NCI-H1048 (cell line): ENCODE results near the gene KRT12.

Experiments
- DNase-seq: peaks from one replicate; lab custom pipeline; 2025; lab: John Stamatoyannopoulos, UW

Gene KRT12

DNA sequence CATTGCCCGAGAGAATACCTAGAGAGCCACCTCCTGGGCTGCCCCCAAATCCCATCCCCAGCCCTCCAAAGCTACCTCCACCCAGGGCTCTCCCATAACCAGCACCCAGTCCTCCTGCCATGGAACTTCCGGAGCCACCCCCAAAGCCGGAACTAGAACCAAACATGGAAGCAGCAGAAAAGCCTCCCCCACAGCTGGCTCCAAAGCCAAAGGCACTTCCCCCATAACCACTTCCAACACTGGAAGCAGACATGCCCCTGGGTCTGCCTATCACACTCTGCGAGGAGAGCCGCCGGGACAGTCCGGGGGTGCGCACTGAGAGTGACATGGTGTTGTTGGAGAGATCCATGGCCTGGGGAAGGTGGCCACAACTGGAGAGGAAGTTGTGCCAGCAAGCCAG lies at the start of gene KRT12:
Gene KRT12 (minus strand): TSS at position 386 of the 400 bp plus-strand sequence. CDS start 37 bp downstream, at position 349.
- DNase-seq = no peak

- no peak for DNase-seq
Measured at GRCh38 chr17:40916366-40916765, 49.3 kb upstream of the KRT12 start.

DNA sequence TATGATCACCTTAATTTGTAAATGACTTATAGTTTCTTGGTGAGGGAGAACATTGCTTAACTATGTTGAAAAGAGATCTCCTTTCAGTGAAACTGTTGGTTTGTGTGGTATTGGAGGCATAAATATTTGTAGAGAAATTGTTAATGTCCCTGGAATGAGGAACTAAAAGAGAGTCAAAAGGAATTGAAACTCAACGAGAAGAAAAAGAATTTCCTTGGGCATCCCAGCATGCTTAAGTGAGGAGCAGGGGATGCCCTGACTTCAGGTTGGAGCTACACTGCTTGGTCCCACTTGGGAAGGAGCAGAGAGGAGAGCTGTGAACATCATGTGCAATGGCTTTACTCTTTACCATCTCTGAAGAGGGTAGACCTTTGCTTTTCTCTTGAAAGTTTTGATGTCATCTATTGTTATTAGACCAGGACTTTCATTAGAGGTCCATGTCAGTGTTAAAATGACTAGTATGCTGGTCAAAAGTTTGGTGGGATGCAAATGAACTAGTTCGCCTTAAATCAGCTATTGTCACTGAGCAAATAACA lies 48.8 kb upstream of the KRT12 start:
- no peak for DNase-seq

GRCh38 chr17:40915199-40915661 lies 48.2 kb upstream of the KRT12 start:
- DNase-seq = no peak

DNA sequence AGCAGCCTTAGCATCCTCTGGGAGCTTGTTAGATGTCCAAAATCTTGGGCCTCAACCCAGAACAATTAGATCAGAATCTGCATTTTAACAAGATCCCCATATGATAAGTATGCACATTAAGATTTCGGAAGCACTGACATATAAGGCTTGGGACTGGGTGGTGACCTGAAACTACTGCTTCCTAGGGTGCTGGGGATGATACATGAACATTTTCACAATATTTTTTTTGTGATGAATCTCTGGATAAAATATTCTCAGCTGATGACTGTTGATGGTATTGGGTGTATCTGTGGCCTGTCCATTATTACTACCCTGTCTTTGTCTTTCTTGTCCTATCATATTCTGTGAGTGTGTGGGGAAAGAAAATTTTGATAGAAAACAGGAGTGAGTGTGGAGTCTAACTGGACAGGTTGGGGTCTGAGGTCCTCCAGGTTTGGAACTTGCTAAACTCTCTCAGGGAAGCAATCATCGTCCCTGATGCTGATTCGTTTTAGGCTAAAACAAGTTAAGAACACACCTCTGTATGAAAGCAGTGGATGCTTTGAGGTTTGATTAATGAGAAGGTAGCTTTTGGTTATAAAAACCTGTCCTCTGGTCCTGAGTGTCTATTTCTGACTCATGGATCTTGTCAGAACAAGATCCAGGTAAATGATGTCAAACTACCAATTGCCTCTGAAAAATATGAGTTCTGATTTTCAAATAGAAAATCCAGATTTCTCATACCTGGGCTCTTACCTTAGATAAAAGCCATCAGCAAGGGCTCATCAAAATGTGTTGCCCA lies 47.2 kb upstream of the KRT12 start:
- DNase-seq = no peak

GRCh38 chr17:40912486-40913210 lies 45.6 kb upstream of the KRT12 start:
- DNase-seq = no peak

DNA sequence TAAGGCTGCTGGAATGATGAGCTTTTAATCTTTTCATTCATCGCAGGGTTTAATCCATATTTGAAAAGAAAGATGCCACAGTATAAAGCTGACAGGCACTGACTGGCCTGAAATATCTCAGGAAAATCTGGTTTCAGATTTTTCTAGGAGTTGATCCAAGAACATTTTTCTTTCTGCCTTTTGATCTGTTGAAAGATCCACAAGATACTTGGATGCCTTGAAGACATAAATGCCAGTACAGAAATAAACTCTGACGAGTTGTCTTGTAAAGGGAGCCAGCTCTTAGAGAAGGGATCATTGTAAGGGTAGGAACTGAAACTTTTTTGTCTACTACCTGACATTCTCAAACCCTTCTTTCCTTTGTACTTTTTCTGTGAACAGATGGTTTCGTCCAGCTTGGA lies 43.4 kb upstream of the KRT12 start:
- DNase-seq = no peak

GRCh38 chr17:40909755-40910154 lies 42.7 kb upstream of the KRT12 start:
- no peak for DNase-seq

DNA sequence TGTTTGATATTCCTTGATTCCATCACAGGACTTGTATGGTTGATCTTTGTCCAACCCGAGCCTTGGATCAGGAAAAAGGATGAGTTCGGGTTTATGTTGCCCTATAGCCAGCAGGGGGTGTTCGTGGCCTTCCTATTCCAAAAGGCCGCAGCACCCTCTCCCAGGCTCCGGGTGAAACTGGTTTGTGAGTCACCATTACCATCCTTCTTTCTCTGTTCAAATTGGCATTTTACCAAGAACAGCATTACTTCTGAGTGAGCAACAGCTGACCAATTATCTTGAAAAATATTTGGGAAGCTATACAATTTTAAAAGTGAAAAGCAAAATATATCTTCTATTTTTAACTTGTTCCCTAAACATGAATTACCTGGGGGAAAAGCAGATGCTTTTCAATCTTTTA lies 42.3 kb upstream of the KRT12 start:
- DNase-seq = peak; percentile 70

GRCh38 chr17:40906613-40907012 lies 39.6 kb upstream of the KRT12 start:
- no peak for DNase-seq

GRCh38 chr17:40905370-40905769 lies 38.3 kb upstream of the KRT12 start:
- no peak for DNase-seq

DNA sequence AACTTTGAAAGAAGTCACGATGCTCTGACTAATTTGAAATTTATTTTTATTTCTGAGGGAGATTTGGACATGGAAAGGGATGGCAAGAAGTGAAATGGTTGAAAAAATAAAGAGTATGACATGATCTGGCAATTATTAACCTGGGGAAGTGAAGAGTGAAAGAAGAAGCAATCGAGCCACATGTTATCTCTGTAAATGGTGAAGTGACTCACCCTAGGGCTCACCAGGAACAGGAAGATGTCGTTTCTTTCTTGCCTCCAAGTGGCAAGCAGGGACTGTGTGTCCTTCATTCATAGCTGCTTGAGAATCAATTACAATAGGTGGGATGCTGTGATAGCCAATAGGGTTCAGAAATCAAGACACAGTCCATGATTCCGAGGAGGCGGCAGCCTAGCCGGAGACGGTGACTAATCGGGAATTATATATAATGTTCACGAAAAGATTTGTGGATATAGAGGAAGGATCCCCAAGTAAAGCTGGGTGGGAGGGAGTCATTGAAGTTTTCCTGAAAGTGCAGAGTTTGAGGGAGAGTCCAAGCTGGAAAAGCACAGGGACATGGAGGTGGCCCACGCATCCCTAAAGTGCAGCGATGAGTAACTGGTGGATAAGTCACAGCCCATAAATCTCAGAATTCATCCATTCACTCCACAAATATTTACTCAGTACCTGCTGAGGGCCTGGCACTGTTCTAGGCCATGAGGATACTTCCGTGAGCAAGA lies 36.3 kb upstream of the KRT12 start:
- DNase-seq = no peak

GRCh38 chr17:40902498-40902897 lies 35.5 kb upstream of the KRT12 start:
- no peak for DNase-seq

DNA sequence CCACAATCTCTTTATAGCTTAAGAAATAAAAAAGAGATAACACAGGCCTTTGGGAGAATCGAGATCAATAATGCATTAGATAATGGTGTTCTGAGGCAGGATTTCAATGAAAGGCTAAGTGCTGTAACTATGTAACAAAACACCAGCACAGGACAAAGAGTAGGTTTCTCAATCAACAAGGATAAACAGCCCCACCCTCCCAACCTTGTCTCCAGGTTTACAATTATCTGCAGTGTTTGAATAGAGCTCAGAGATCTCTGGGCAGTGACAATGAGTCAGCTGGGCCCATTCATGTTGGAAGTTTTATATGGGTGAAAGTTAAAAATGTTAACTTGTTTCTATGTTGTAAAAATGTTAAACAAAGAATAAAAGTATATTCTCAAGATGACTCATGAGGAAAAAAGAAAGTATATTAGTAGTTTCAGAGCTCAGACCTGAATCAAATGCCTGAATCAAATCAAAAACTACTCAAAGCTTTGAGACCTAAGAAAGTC lies 35.0 kb upstream of the KRT12 start:
- no peak for DNase-seq

- DNase-seq = no peak
Measured at GRCh38 chr17:40900809-40901356, 33.9 kb upstream of the KRT12 start.

GRCh38 chr17:40896916-40897455 lies 30.0 kb upstream of the KRT12 start:
- no peak for DNase-seq

GRCh38 chr17:40895106-40895730 lies 28.2 kb upstream of the KRT12 start:
- no peak for DNase-seq

GRCh38 chr17:40888196-40888720 lies 21.2 kb upstream of the KRT12 start:
- no peak for DNase-seq

DNA sequence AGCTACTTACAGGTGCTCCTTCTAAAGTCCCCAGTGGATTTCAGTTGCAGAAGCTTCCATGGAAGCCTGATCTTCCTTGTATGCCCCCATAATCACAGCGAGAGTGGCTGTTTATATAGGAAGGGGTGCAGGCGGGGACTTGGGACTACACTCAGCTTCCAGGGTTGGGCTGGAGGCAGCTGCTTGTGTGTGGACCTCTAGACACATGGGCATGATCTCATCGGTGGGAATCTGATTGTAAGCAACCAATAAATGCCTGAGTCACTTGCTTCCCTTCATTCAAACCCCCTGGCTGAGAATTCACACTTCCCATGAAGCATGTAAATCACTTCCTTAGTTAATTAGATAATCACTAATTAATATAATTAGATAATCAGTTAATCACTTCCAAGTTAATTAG lies 19.1 kb upstream of the KRT12 start:
- no peak for DNase-seq

GRCh38 chr17:40884708-40885512 lies 17.9 kb upstream of the KRT12 start, which contains the start of gene KRT20:
KRT20 (minus strand) TSS chr17:40885242; CDS start chr17:40885185, 57 bp downstream.
- DNase-seq = no peak
